Vagina (tissue), 2 donors: ENCODE results near the gene C1QTNF4. TPM values are rescaled to one million over a fixed set of nuclear protein-coding genes. Genes with fewer than 3 reads are reported as not detected.
"Not testable (repeated sequence)": the region's sequence is repeated elsewhere in the genome, so short reads cannot be mapped to it uniquely, and the experiment has no call there.

ENCODE experiments used
- DNase-seq, 2 donors: peaks; one replicate each; pipeline ENCODE4 v3.0.0-alpha.2; 2017; ENCODE audit errors: extremely low spot score in 2 of 2
- H3K27ac ChIP-seq: fragments of 200-600 bp; sonication (generic); one replicate; pipeline ENCODE4 v1.5.1; 2019
- H3K27me3 ChIP-seq: fragments of 200-600 bp; sonication (generic); one replicate; pipeline ENCODE4 v1.5.1; 2019
- H3K36me3 ChIP-seq, 2 donors: fragments of 200-600 bp; sonication (generic); one replicate each; pipeline ENCODE4 v1.5.1; 2017 to 2019
- H3K4me1 ChIP-seq: fragments of 200-600 bp; sonication (generic); one replicate; pipeline ENCODE4 v1.5.1; 2019
- H3K4me3 ChIP-seq, 2 donors: fragments of 200-600 bp; sonication (generic); 1 replicate in 1 of 2; 2 replicates in 1 of 2; pipeline ENCODE4 v1.5.1; 2016 to 2019
- H3K9me3 ChIP-seq: fragments of 200-600 bp; sonication (generic); one replicate; pipeline ENCODE4 v1.5.1; 2019
- CTCF ChIP-seq, 3 experiments: fragments of 450-650 bp in 2 of 3; fragments of 200-600 bp in 1 of 3; sonication (generic) in 1 of 3; IDR thresholded peaks; one replicate each; pipeline ENCODE4 v1.5.1; 2017 to 2019; ENCODE audit warnings: antibody characterized with exemption in 3 of 3, mild to moderate bottlenecking in 2 of 3, moderate library complexity in 2 of 3
- POLR2A ChIP-seq, 2 donors: fragments of 450-650 bp; IDR thresholded peaks; one replicate each; pipeline ENCODE4 v1.6.1; 2017; ENCODE audit warnings: antibody characterized with exemption in 2 of 2, mild to moderate bottlenecking in 2 of 2, moderate library complexity in 2 of 2
- POLR2AphosphoS5 ChIP-seq, 2 donors: sonication (generic); formaldehyde crosslinking; IDR thresholded peaks; one replicate each; pipeline ENCODE4 v1.9.0; 2017; ENCODE audit warnings: antibody characterized with exemption in 2 of 2, mild to moderate bottlenecking in 2 of 2, low read depth in 1 of 2; ENCODE audit not compliant: insufficient read depth in 1 of 2
- intact Hi-C: fragments of 100-400 bp; cut with DNase I; formaldehyde crosslinking; loops from one replicate; pipeline ENCODE4 v1.15.1; 2023
- total RNA-seq: library from RNA; depleted of rRNA; stranded (reverse); fragments of >200 nt; gene quantifications from one replicate; pipeline ENCODE4 v1.2.3, GENCODE V29; 2016

Gene C1QTNF4
- total RNA-seq, 1 donor from 2014 or later = 3.4 TPM

GRCh38 chr11:47552056-47552565 is 42.1 kb downstream of the C1QTNF4 start:
- Histone ChIP-seq H3K36me3 (no peaks in the 10 kb centered on the region), H3K4me3 (peak overlapping the region; percentile 81 to 94), H3K27me3 (no peaks in the 10 kb centered on the region), H3K4me1 (peaks cover 53% of the 10 kb centered on the region), H3K27ac (peak overlapping the region; percentile 92), H3K9me3 (no peaks in the 10 kb centered on the region)
- TF ChIP-seq POLR2AphosphoS5 (IDR thresholded peaks at IDR 0.05; ENCODE audit: insufficient read depth in 1 of 2, low read depth in 1 of 2) = no peak
- TF ChIP-seq CTCF (IDR thresholded peaks at IDR 0.05) = no peak
- TF ChIP-seq POLR2A (IDR thresholded peaks at IDR 0.05) = no peak
- intact Hi-C loops = loop anchor here (10.0 kb wide), 1 partner anchor 87 kb away; no protein-coding TSS in a partner anchor
- no peak for DNase-seq

DNA sequence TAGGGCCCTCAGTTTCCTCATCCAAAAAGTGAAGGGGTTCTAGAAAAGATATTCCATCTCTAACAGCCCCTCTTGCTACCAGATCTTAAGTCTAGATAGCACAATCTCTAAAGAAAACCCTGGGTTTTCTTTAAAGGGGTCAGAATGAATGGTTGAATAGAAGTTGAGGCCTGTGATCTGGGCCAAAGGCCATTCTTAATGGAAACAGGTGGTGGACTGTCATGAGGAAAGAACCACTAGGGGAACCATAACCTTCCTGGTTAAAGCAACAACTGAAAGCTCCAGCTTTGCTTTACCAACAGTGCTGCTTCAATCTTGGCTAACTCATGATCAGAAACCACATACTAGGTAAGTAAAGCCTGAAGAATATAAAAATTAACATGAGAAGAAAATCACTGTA is 43.1 kb downstream of the C1QTNF4 start:
- TF ChIP-seq POLR2A (IDR thresholded peaks at IDR 0.05) (no peak), POLR2AphosphoS5 (IDR thresholded peaks at IDR 0.05; ENCODE audit: insufficient read depth in 1 of 2, low read depth in 1 of 2) (no peak), CTCF (IDR thresholded peaks at IDR 0.05) (no peak)
- intact Hi-C loops = loop anchor here (10.0 kb wide), 1 partner anchor 86 kb away; no protein-coding TSS in a partner anchor
- no peaks in the 10 kb centered on the region for H3K9me3 ChIP-seq
- H3K27ac ChIP-seq = peak overlapping the region; percentile 5
- H3K4me1 ChIP-seq = peaks cover 56% of the 10 kb centered on the region
- no peak for DNase-seq
- H3K36me3 ChIP-seq = no peaks in the 10 kb centered on the region
- no peaks in the 10 kb centered on the region for H3K27me3 ChIP-seq
- peak overlapping the region in 1 of 2 donors; percentile 94 for H3K4me3 ChIP-seq

DNA sequence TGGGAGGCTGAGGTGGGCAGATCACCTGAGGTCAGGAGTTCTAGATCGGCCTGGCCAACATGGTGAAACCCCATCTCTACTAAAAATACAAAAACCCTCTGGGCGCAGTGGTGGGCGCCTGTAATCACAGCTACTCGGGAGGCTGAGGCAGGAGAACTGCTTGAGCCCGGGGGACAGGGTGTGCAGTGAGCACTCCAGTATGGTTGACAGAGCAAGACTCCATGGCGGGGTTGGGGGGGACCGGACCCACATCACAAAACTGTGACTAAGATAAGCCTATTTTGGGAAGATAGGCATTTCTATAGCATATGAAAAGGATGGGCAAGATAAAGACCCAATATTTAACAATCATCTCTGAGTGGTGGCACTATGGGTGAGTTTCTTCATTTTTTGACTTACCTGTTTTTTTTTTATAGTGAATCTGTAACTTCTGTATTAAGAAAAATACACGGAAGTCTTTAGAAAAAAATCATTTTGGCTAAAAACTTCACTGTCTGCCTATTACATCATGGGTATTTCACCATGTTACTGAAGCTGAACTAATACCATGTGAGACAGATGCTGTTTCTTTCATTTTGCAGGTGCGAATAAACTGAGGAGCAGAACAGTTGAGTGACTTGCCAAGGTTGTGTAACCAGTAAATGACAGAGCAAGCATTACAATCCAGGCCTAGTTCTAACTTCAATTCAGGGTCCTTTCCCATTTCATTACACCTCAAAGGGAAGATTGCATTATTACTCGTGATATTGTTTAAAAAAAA is 43.7 kb downstream of the C1QTNF4 start:
- H3K4me3 ChIP-seq = no peak overlapping the region
- no peak for DNase-seq
- H3K27ac ChIP-seq = no peak overlapping the region
- peaks cover 56% of the 10 kb centered on the region for H3K4me1 ChIP-seq
- H3K36me3 ChIP-seq = no peaks in the 10 kb centered on the region
- H3K27me3 ChIP-seq = no peaks in the 10 kb centered on the region
- no peak for TF ChIP-seq CTCF (IDR thresholded peaks at IDR 0.05)
- no peak for TF ChIP-seq POLR2AphosphoS5 (IDR thresholded peaks at IDR 0.05; ENCODE audit: insufficient read depth in 1 of 2, low read depth in 1 of 2)
- TF ChIP-seq POLR2A (IDR thresholded peaks at IDR 0.05) = no peak
- no peaks in the 10 kb centered on the region for H3K9me3 ChIP-seq
- intact Hi-C loops = loop anchor here (10.0 kb wide), 1 partner anchor 86 kb away; no protein-coding TSS in a partner anchor

- H3K9me3 ChIP-seq, H3K36me3 ChIP-seq, H3K27me3 ChIP-seq, intact Hi-C loops, DNase-seq, H3K4me3 ChIP-seq, H3K27ac ChIP-seq: not testable (repeated sequence)
- peaks cover 64% of the 10 kb centered on the region for H3K4me1 ChIP-seq
Measured at GRCh38 chr11:47546274-47546673, 47.9 kb downstream of the C1QTNF4 start.

DNA sequence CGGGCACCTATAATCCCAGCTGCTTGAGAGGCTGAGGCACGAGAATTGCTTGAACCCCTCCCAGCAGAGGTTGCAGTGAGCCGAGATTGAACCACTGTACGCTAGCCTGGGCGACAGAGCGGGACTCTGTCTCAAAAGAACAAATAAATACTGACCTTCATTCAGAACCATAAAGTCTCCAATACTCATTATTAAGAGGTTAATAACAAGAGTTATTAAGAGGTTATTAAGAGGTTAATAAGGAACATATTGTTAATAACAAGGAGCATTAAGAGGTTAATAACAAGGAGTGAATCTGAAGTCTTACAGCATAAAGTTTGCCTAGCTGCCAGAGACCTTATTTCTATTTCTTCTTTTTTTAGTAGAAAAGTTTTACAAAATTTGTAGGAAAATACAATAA is 48.9 kb downstream of the C1QTNF4 start:
- H3K36me3 ChIP-seq = no peaks in the 10 kb centered on the region
- no peak overlapping the region for H3K27ac ChIP-seq
- TF ChIP-seq POLR2AphosphoS5 (IDR thresholded peaks at IDR 0.05; ENCODE audit: insufficient read depth in 1 of 2, low read depth in 1 of 2) (no peak), POLR2A (IDR thresholded peaks at IDR 0.05) (no peak), CTCF (IDR thresholded peaks at IDR 0.05) (no peak)
- H3K4me3 ChIP-seq = no peak overlapping the region
- H3K9me3 ChIP-seq = no peaks in the 10 kb centered on the region
- DNase-seq = no peak
- H3K27me3 ChIP-seq = no peaks in the 10 kb centered on the region
- intact Hi-C loops = no loop called here
- peaks cover 62% of the 10 kb centered on the region for H3K4me1 ChIP-seq
